Gastroesophageal sphincter (tissue), 3 donors: ENCODE data around the gene JARID2.

Experiments
- EP300 ChIP-seq: sonication (generic); formaldehyde crosslinking; IDR thresholded peaks from one replicate; pipeline ENCODE4 v1.6.1; 2017; ENCODE audit warnings: antibody characterized with exemption, mild to moderate bottlenecking
- POLR2A ChIP-seq, 2 donors: fragments of 450-650 bp; IDR thresholded peaks; one replicate each; pipeline ENCODE4 v1.6.1; 2017; ENCODE audit warnings: antibody characterized with exemption in 2 of 2, mild to moderate bottlenecking in 2 of 2, moderate library complexity in 1 of 2
- POLR2AphosphoS5 ChIP-seq: sonication (generic); formaldehyde crosslinking; IDR thresholded peaks from one replicate; pipeline ENCODE4 v1.6.1; 2017; ENCODE audit warnings: antibody characterized with exemption
- TF ChIP-seq, protein P1 (sequence below), 4 experiments: fragments of 200-600 bp in 2 of 4; fragments of 450-650 bp in 2 of 4; sonication (generic) in 1 of 4; IDR thresholded peaks; one replicate each; pipeline ENCODE4 v1.5.1; 2017 to 2019; ENCODE audit warnings: antibody characterized with exemption in 4 of 4, mild to moderate bottlenecking in 2 of 4, moderate library complexity in 2 of 4

- no peak for TF ChIP-seq POLR2A (IDR thresholded peaks at IDR 0.05)
- TF ChIP-seq, protein P1, sequence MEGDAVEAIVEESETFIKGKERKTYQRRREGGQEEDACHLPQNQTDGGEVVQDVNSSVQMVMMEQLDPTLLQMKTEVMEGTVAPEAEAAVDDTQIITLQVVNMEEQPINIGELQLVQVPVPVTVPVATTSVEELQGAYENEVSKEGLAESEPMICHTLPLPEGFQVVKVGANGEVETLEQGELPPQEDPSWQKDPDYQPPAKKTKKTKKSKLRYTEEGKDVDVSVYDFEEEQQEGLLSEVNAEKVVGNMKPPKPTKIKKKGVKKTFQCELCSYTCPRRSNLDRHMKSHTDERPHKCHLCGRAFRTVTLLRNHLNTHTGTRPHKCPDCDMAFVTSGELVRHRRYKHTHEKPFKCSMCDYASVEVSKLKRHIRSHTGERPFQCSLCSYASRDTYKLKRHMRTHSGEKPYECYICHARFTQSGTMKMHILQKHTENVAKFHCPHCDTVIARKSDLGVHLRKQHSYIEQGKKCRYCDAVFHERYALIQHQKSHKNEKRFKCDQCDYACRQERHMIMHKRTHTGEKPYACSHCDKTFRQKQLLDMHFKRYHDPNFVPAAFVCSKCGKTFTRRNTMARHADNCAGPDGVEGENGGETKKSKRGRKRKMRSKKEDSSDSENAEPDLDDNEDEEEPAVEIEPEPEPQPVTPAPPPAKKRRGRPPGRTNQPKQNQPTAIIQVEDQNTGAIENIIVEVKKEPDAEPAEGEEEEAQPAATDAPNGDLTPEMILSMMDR (IDR thresholded peaks at IDR 0.05), result no peak
- no peak for TF ChIP-seq POLR2AphosphoS5
- no peak for TF ChIP-seq EP300
These were observed 45.8 kb upstream of the JARID2 start for GRCh38 chr6:15200087-15200486.
